K562 (cell line): ENCODE results near the gene GCN1. TPM values are rescaled to one million over a fixed set of nuclear protein-coding genes. Genes with fewer than 3 reads are reported as not detected.

ENCODE experiments used
- ATAC-seq: fragments of 200-7000 bp; cut with Tn5 transposase; 3 replicates; pipeline ENCODE4 v1.9.1; 2020; ENCODE audit warnings: moderate library complexity
- BruUV-seq: library from RNA; stranded (reverse); fragments of 400-500 nt; replicated peaks from 2 replicates; lab custom pipeline; 2021; lab: Mats Ljungman, UMichigan
- CTCF ChIA-PET: fragments of 300-600 bp; formaldehyde crosslinking; extraction: SDS; loops from one replicate; lab custom pipeline; 2021; ENCODE audit warnings: low intra/inter-chr PET ratio; lab: Yijun Ruan, JAX
- POLR2A ChIA-PET: fragments of 300-600, 350-650 bp; sonication (Branson Sonifier 250); formaldehyde crosslinking; extraction: SDS; loops from one replicate; lab custom pipeline; 2021; ENCODE audit warnings: antibody characterized with exemption, inconsistent platforms; lab: Yijun Ruan, JAX
- DNase-seq, 4 experiments: peaks; one replicate each; pipeline versions ENCODE4 v3.0.0 to v3.0.0-alpha.2; 2011 to 2018; ENCODE audit warnings: low spot score in 3 of 4, mixed read lengths in 3 of 4; ENCODE audit errors: extremely low read depth in 1 of 4
- FAIRE-seq: peaks from 2 replicates; lab custom pipeline; 2011; peaks lifted over from hg19 to GRCh38; lab: Jason Lieb, UNC
- H2AFZ ChIP-seq: 2 replicates; pipeline ENCODE4 v1.6.0; 2011; ENCODE audit warnings: low read depth, low read length, control low read depth, inconsistent platforms
- H3K27ac ChIP-seq: fragments of 200-600 bp; 3 replicates; pipeline ENCODE4 v1.8.0; 2011; ENCODE audit warnings: low read depth, mild to moderate bottlenecking, control low read depth, inconsistent platforms, low read length, moderate library complexity, mixed read lengths; ENCODE audit errors: extremely low read depth
- H3K27me3 ChIP-seq, 2 experiments: fragments of 300-600 bp in 1 of 2; 2 replicates in 1 of 2; 3 replicates in 1 of 2; pipeline versions ENCODE4 v1.6.0 to v1.8.0; 2011; ENCODE audit warnings: inconsistent platforms in 2 of 2, low read length in 2 of 2, mild to moderate bottlenecking in 1 of 2, mixed read lengths in 1 of 2, moderate library complexity in 1 of 2; ENCODE audit not compliant: control insufficient read depth in 2 of 2, insufficient read depth in 2 of 2
- H3K36me3 ChIP-seq: fragments of 300-600 bp; 3 replicates; pipeline ENCODE4 v1.8.0; 2011; ENCODE audit warnings: mild to moderate bottlenecking, low read length, inconsistent platforms; ENCODE audit not compliant: control insufficient read depth, insufficient read depth
- H3K4me1 ChIP-seq, 2 experiments: fragments of 200-600 bp in 1 of 2; replicated peaks in 1 of 2; 2 replicates in 1 of 2; 3 replicates in 1 of 2; pipeline versions ENCODE4 v1.5.1 to v1.8.0; 2011; ENCODE audit warnings: inconsistent platforms in 2 of 2, low read length in 2 of 2, mild to moderate bottlenecking in 1 of 2, mixed read lengths in 1 of 2, moderate library complexity in 1 of 2; ENCODE audit not compliant: control insufficient read depth in 2 of 2, insufficient read depth in 2 of 2
- H3K4me2 ChIP-seq: 2 replicates; pipeline ENCODE4 v1.6.1; 2011; ENCODE audit warnings: low read length, control low read depth, inconsistent platforms, mixed read lengths; ENCODE audit not compliant: insufficient read depth
- H3K4me3 ChIP-seq: fragments of 200-600 bp; sonication (generic), shearing (Covaris generic); 2 replicates; pipeline ENCODE4 v1.5.1; 2016; ENCODE audit warnings: control low read depth, inconsistent platforms
- H3K79me2 ChIP-seq: fragments of 200-600 bp; 3 replicates; pipeline ENCODE4 v1.8.0; 2011; ENCODE audit warnings: low read length, inconsistent platforms; ENCODE audit not compliant: control insufficient read depth, insufficient read depth
- H3K9ac ChIP-seq, 2 experiments: 2 replicates each; pipeline versions ENCODE4 v1.6.0 to v1.6.1; 2011; ENCODE audit warnings: low read depth in 2 of 2, low read length in 2 of 2, control low read depth in 1 of 2, inconsistent platforms in 1 of 2, mild to moderate bottlenecking in 1 of 2, mixed read lengths in 1 of 2; ENCODE audit not compliant: insufficient read depth in 1 of 2
- H3K9me1 ChIP-seq: one replicate; pipeline ENCODE4 v1.6.0; 2011; ENCODE audit warnings: inconsistent platforms, mild to moderate bottlenecking, low read length, moderate library complexity; ENCODE audit not compliant: control insufficient read depth, insufficient read depth
- H3K9me3 ChIP-seq: replicated peaks from 2 replicates; pipeline ENCODE4 v1.5.1; 2011; ENCODE audit warnings: low read depth, low read length, inconsistent platforms; ENCODE audit not compliant: control insufficient read depth, insufficient read depth
- H4K20me1 ChIP-seq: replicated peaks from 2 replicates; pipeline ENCODE4 v1.6.1; 2011; ENCODE audit warnings: low read length, inconsistent platforms, mixed read lengths; ENCODE audit not compliant: control insufficient read depth, insufficient read depth
- HDAC6 ChIP-seq: IDR thresholded peaks from 2 replicates; pipeline ENCODE4 v1.6.1; 2012; ENCODE audit warnings: low read depth, mild to moderate bottlenecking, control low read depth, inconsistent platforms, low read length, moderate library complexity
- HNRNPUL1 ChIP-seq: fragments of 200-400 bp; formaldehyde crosslinking; IDR thresholded peaks from 2 replicates; pipeline ENCODE4 v1.6.1; 2017; ENCODE audit warnings: low read length
- NEUROD1 ChIP-seq: fragments of 150-350 bp; IDR thresholded peaks from 2 replicates; pipeline ENCODE4 v1.6.1; 2014; ENCODE audit warnings: borderline replicate concordance, low read length, low read depth; ENCODE audit not compliant: partially characterized antibody
- OTX1 ChIP-seq: fragments of 450-650 bp; formaldehyde crosslinking; IDR thresholded peaks from 2 replicates; pipeline ENCODE4 v1.4.0; 2022; ENCODE audit warnings: mild to moderate bottlenecking
- TRIM28 ChIP-seq: fragments of 450-650 bp; IDR thresholded peaks from 2 replicates; pipeline ENCODE4 v1.6.1; 2017
- ZBTB12 ChIP-seq: fragments of 250-450 bp; sonication (Bioruptor Pico); IDR thresholded peaks from 2 replicates; pipeline ENCODE4 v1.4.0; 2020
- ZMIZ1 ChIP-seq, 2 experiments: fragments of 150-350 bp in 1 of 2; IDR thresholded peaks; 2 replicates each; pipeline ENCODE4 v1.6.1; 2012 to 2016; ENCODE audit warnings: low read depth in 2 of 2, low read length in 2 of 2, mild to moderate bottlenecking in 1 of 2, moderate library complexity in 1 of 2
- ZNF57 ChIP-seq: fragments of 450-650 bp; formaldehyde crosslinking; IDR thresholded peaks from 2 replicates; pipeline ENCODE4 v1.4.0; 2020; ENCODE audit warnings: mild to moderate bottlenecking, moderate library complexity
- ZNF785 ChIP-seq: fragments of 250-450 bp; sonication (Bioruptor Pico); IDR thresholded peaks from 2 replicates; pipeline ENCODE4 v1.4.0; 2020; ENCODE audit warnings: mild to moderate bottlenecking
- ZZZ3 ChIP-seq: fragments of 450-650 bp; IDR thresholded peaks from 2 replicates; pipeline ENCODE4 v1.6.1; 2016; ENCODE audit warnings: antibody characterized with exemption, mild to moderate bottlenecking, moderate library complexity
- WGBS: fragments of 100-300 bp; shearing (Covaris generic); methylation state at CpG from one replicate; pipeline ENCODE4 v1.1.6; 2016; ENCODE audit warnings: low coverage, mixed read lengths; ENCODE audit not compliant: insufficient coverage; ENCODE audit errors: missing lambda C conversion rate; 5-methylcytosine and 5-hydroxymethylcytosine counted together
- in situ Hi-C: fragments of 300-500 bp; cut with MboI; formaldehyde crosslinking; loops from 4 replicates; pipeline ENCODE4 v1.15.0; 2018; ENCODE audit warnings: inconsistent platforms, mixed read lengths
- intact Hi-C: fragments of 100-400 bp; cut with micrococcal nuclease; formaldehyde crosslinking; loops from 2 replicates; pipeline ENCODE4 v1.14.2; 2022
- polyA plus RNA-seq, 8 experiments: library from polyadenylated mRNA; depleted of rRNA in 4 of 8; stranded (reverse) in 5 of 8; unstranded in 3 of 8; fragments of >200 nt; fragmentation: Nextera tagmentation in 2 of 8; fragmentation: Illumina TruSeq in 1 of 8; extraction: Ambion mirVana in 2 of 8; extraction: Trizol in 1 of 8; gene quantifications; 2 replicates each; pipeline versions ENCODE4 v1.2.1 to v1.2.3, GENCODE V29; 2011 to 2014; ENCODE audit warnings: inconsistent platforms in 1 of 8, missing spikeins in 1 of 8
- total RNA-seq, 7 experiments: library from RNA; depleted of rRNA in 6 of 7; stranded (reverse); fragments of >200 nt in 6 of 7; fragmentation: Illumina TruSeq in 2 of 7; extraction: Trizol in 2 of 7; gene quantifications; 2 replicates each; pipeline versions ENCODE4 v1.2.1 to v1.2.3, GENCODE V29; 2011 to 2021; ENCODE audit warnings: low replicate concordance in 1 of 7
- TF ChIP-seq, protein P1 (sequence below): fragments of 250-450 bp; sonication (Bioruptor Pico); IDR thresholded peaks from 2 replicates; pipeline ENCODE4 v1.8.0; 2021; ENCODE audit warnings: moderate library complexity, mild to moderate bottlenecking, inconsistent platforms
- TF ChIP-seq, protein P2 (sequence below): sonication (generic); formaldehyde crosslinking; IDR thresholded peaks from 2 replicates; pipeline ENCODE4 v1.8.0; 2022; ENCODE audit warnings: missing genetic modification reagents, mild to moderate bottlenecking, borderline replicate concordance
- TF ChIP-seq, protein P3 (sequence below): fragments of 450-650 bp; formaldehyde crosslinking; IDR thresholded peaks from 2 replicates; pipeline ENCODE4 v1.4.0; 2020; ENCODE audit warnings: mild to moderate bottlenecking, moderate library complexity

The GCN1 gene
- total and polyA plus RNA-seq, 9 of the 15 experiments (the other 6 are each of a cell fraction or from before 2014, with no cell fraction given): 11.9 to 190 (median 51.7) TPM

- TF ChIP-seq ZMIZ1 (IDR thresholded peaks at IDR 0.05; ENCODE audit: low read depth in 2 of 2, low read length in 2 of 2) (no peak), ZZZ3 (no peak), ZNF57 (no peak)
- TF ChIP-seq, protein P1, sequence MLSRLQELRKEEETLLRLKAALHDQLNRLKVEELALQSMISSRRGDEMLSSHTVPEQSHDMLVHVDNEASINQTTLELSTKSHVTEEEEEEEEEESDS (CRISPR knock-in tag): no peak
These were observed 72.7 kb downstream of the GCN1 start (continued) for GRCh38 chr12:120121766-120122293.

GRCh38 chr12:120121343-120121742 lies 73.2 kb downstream of the GCN1 start:
- Histone ChIP-seq H3K4me3 (no peak overlapping the region), H3K4me1 (peaks cover 5 to 12% of the 10 kb centered on the region in 2 experiments; a peak in 4 of 5 replicates), H4K20me1 (peaks cover 5% of the 10 kb centered on the region; the same call in 1 of the 2 replicates)
- ATAC-seq: no peak
- POLR2A ChIA-PET: interaction anchor here (0.6 to 6.8 kb wide), 4 partner anchors 9 to 79 kb away, joined by 3 to 54 read pairs (median 4); partner anchors contain the start of gene RPLP0
- no peak for FAIRE-seq
- TF ChIP-seq, protein P2, sequence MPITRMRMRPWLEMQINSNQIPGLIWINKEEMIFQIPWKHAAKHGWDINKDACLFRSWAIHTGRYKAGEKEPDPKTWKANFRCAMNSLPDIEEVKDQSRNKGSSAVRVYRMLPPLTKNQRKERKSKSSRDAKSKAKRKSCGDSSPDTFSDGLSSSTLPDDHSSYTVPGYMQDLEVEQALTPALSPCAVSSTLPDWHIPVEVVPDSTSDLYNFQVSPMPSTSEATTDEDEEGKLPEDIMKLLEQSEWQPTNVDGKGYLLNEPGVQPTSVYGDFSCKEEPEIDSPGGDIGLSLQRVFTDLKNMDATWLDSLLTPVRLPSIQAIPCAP (CRISPR knock-in tag): no peak
- TF ChIP-seq HNRNPUL1 (no peak), OTX1 (CRISPR knock-in tag) (no peak), TRIM28 (no peak), HDAC6 (no peak), ZNF785 (no peak), ZBTB12 (no peak), NEUROD1 (no peak)
- TF ChIP-seq, protein P3, sequence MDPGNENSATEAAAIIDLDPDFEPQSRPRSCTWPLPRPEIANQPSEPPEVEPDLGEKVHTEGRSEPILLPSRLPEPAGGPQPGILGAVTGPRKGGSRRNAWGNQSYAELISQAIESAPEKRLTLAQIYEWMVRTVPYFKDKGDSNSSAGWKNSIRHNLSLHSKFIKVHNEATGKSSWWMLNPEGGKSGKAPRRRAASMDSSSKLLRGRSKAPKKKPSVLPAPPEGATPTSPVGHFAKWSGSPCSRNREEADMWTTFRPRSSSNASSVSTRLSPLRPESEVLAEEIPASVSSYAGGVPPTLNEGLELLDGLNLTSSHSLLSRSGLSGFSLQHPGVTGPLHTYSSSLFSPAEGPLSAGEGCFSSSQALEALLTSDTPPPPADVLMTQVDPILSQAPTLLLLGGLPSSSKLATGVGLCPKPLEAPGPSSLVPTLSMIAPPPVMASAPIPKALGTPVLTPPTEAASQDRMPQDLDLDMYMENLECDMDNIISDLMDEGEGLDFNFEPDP (CRISPR knock-in tag): no peak
- TF ChIP-seq, all 486 proteins: peak for 0
- 33% methylated on average over 2 of the region's 2 CpGs for WGBS
- no peaks in the 10 kb centered on the region for H3K9me1 ChIP-seq
- no peak for DNase-seq
- no peak overlapping the region for H3K9ac ChIP-seq
- no peak overlapping the region for H2AFZ ChIP-seq
- H3K27ac ChIP-seq: no peak overlapping the region
- H3K4me2 ChIP-seq: no peak overlapping the region
- peaks cover 22% of the 10 kb centered on the region for H3K79me2 ChIP-seq
- H3K27me3 ChIP-seq: no peaks in the 10 kb centered on the region
- H3K36me3 ChIP-seq: peaks cover 4% of the 10 kb centered on the region; the same call in 2 of the 3 replicates
- no peaks in the 10 kb centered on the region for H3K9me3 ChIP-seq
- in situ Hi-C loops: no loop called here
- CTCF ChIA-PET: no interaction called here
- no TSS peak for BruUV-seq
- intact Hi-C loops: no loop called here
